Measurements from ENCODE around the gene OR1L1. TPM values are rescaled to one million over a fixed set of nuclear protein-coding genes. Genes with fewer than 3 reads are reported as not detected.

The OR1L1 gene
- total RNA-seq, 1 donor from 2014 or later, result not detected

- Histone ChIP-seq H3K4me3 (no peak overlapping the region), H3K36me3 (no peaks in the 10 kb centered on the region), H3K27ac (no peak overlapping the region), H3K27me3 (no peaks in the 10 kb centered on the region), H3K4me1 (no peaks in the 10 kb centered on the region), H3K9me3 (no peaks in the 10 kb centered on the region)
- TF ChIP-seq CTCF (IDR thresholded peaks at IDR 0.05), result no peak
- ATAC-seq (no peak), DNase-seq (no peak)
- intact Hi-C loops (cut with DNase I), result no loop called here
Measured at GRCh38 chr9:122672481-122672880, 11.0 kb downstream of the OR1L1 start.

- intact Hi-C loops (cut with DNase I), result no loop called here
- Histone ChIP-seq H3K36me3 (no peaks in the 10 kb centered on the region), H3K4me3 (no peak overlapping the region), H3K27me3 (no peaks in the 10 kb centered on the region), H3K27ac (no peak overlapping the region), H3K9me3 (peaks cover 6% of the 10 kb centered on the region), H3K4me1 (no peaks in the 10 kb centered on the region)
- DNase-seq, result no peak
- no peak for TF ChIP-seq CTCF (IDR thresholded peaks at IDR 0.05)
- no peak for ATAC-seq
Measured at GRCh38 chr9:122684851-122685250, 23.3 kb downstream of the OR1L1 start.

GRCh38 chr9:122695696-122696095, 34.2 kb downstream of the OR1L1 start:
- Histone ChIP-seq H3K4me1 (no peaks in the 10 kb centered on the region), H3K27me3 (no peaks in the 10 kb centered on the region), H3K4me3 (no peak overlapping the region), H3K36me3 (no peaks in the 10 kb centered on the region), H3K27ac (no peak overlapping the region), H3K9me3 (peaks cover 12% of the 10 kb centered on the region)
- no peak for TF ChIP-seq CTCF (IDR thresholded peaks at IDR 0.05)
- no peak for ATAC-seq
- intact Hi-C loops (cut with DNase I), result no loop called here
- no peak for DNase-seq

Other genes starting within 250 kb of the OR1L1 start
- gene OR1J1, start 183.8 kb upstream of the OR1L1 start, total RNA-seq, result not detected
- not detected for gene OR1J2, start 150.9 kb upstream of the OR1L1 start, total RNA-seq
- not detected for gene OR1J4, start 142.6 kb upstream of the OR1L1 start, total RNA-seq
- not detected for gene OR1N1, start 134.4 kb upstream of the OR1L1 start, total RNA-seq
- not detected for gene OR1N2, start 108.6 kb upstream of the OR1L1 start, total RNA-seq
- not detected for gene OR1L8, start 78.3 kb upstream of the OR1L1 start, total RNA-seq
- not detected for gene OR1Q1, start 47.0 kb upstream of the OR1L1 start, total RNA-seq
- not detected for gene OR1B1, start 4.1 kb upstream of the OR1L1 start, total RNA-seq
- not detected for gene OR1L3, start 13.4 kb downstream of the OR1L1 start, total RNA-seq
- gene OR1L4, start 62.3 kb downstream of the OR1L1 start, total RNA-seq, result not detected
- not detected for gene OR1L6, start 80.6 kb downstream of the OR1L1 start, total RNA-seq
- not detected for gene OR5C1, start 127.2 kb downstream of the OR1L1 start, total RNA-seq
- not detected for gene OR1K1, start 138.4 kb downstream of the OR1L1 start, total RNA-seq
- 24.2 TPM for gene PDCL, start 166.9 kb downstream of the OR1L1 start, total RNA-seq
- 44.3 TPM for gene RC3H2, start 243.6 kb downstream of the OR1L1 start, total RNA-seq